NB4 (cell line): ENCODE data around the gene AP3B1.
A peak's percentile ranks its signal among the peaks of the same experiment; 100 is the strongest.

Experiments
- DNase-seq: peaks from one replicate; pipeline ENCODE4 v3.0.0; 2010; ENCODE audit warnings: low read depth
- H3K4me3 ChIP-seq: one replicate; pipeline ENCODE4 v1.5.1; 2011; ENCODE audit warnings: mild to moderate bottlenecking, low read depth, low read length, moderate library complexity
- MAX ChIP-seq: IDR thresholded peaks from 2 replicates; pipeline ENCODE4 v1.6.1; 2011; ENCODE audit warnings: low read depth, low read length
- MYC ChIP-seq: IDR thresholded peaks from 2 replicates; pipeline ENCODE4 v1.6.1; 2011; ENCODE audit warnings: low read depth, low read length
- POLR2A ChIP-seq: IDR thresholded peaks from 2 replicates; pipeline ENCODE4 v1.6.1; 2011; ENCODE audit warnings: mild to moderate bottlenecking; ENCODE audit not compliant: insufficient read length; ENCODE audit errors: extremely low read depth
- TF ChIP-seq, protein P1 (sequence below): IDR thresholded peaks from one replicate; pipeline ENCODE4 v1.5.1; 2012; ENCODE audit warnings: low read depth, low read length

The AP3B1 gene

DNA sequence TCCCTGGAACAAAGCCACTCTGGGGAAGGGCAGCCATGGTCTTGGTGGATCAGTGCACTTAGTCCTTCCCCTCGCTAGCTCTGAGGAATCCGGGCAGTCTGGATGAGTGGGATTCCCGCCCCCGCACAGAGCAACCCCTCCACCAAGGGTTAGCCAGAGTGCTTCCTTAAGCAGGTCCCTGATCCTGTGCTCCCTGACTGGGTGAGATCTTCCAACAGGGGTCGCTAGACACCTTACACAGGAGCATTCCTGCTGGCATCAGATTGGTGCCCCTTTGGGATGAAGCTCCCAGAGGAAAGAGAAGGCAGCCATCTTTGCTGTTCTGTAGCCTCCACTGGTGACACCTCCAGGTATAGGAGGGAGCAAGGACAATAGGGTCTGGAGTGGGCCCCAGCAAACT, 228.8 kb downstream of the AP3B1 start:
- no peak for DNase-seq
- H3K4me3 ChIP-seq, result no peak overlapping the region
- TF ChIP-seq MYC, result no peak
- no peak for TF ChIP-seq POLR2A
- TF ChIP-seq, protein P1, sequence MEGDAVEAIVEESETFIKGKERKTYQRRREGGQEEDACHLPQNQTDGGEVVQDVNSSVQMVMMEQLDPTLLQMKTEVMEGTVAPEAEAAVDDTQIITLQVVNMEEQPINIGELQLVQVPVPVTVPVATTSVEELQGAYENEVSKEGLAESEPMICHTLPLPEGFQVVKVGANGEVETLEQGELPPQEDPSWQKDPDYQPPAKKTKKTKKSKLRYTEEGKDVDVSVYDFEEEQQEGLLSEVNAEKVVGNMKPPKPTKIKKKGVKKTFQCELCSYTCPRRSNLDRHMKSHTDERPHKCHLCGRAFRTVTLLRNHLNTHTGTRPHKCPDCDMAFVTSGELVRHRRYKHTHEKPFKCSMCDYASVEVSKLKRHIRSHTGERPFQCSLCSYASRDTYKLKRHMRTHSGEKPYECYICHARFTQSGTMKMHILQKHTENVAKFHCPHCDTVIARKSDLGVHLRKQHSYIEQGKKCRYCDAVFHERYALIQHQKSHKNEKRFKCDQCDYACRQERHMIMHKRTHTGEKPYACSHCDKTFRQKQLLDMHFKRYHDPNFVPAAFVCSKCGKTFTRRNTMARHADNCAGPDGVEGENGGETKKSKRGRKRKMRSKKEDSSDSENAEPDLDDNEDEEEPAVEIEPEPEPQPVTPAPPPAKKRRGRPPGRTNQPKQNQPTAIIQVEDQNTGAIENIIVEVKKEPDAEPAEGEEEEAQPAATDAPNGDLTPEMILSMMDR, result no peak
- TF ChIP-seq MAX, result no peak

DNA sequence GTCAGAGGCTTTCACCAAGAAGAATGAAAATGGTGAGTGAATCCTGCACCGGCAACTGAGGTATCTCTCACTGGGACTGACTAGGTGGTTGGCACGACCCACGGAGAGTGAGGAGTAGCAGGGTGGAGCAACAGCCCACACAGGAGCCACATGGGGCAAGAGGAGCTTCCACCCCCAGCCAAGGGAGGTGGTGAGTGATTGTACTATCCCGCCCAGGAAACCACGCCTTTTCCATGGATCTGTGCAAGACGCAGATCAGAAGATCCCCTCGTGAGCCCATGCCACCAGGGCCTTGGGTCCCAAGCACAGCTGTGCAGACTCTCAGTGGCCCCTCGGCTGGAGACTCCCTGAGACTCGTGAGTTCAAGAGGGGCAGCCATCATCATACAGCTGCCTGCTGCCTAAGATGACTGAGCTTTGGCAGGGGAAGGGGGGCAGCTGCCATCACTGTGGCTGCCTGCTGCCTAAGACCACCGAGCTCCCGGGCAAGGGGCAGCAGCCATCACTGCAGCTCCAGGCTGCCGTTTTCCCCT, 229.5 kb downstream of the AP3B1 start:
- TF ChIP-seq MYC, result no peak
- TF ChIP-seq POLR2A, result no peak
- TF ChIP-seq, protein P1, result no peak
- TF ChIP-seq MAX, result no peak

DNA sequence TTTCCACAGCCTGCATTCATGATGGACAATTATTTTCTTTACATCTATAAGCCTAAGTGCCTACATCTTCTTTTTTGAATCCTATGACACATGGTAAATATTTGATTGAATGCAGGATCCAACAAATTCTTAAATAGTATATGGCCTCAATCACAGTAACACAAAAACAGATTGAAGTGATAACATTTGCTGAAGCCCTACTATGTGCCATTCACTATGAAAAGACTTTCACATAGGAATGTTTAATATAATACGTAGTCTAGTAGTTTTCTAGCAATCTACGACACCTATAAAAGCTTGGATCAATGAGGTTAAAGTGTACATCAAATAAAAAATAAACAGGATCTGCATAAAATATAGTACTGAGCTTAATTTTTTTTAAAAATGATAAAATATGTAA, 231.0 kb downstream of the AP3B1 start:
- TF ChIP-seq POLR2A (no peak), MAX (no peak), MYC (no peak)
- TF ChIP-seq, protein P1, result no peak
- no peak for DNase-seq
- H3K4me3 ChIP-seq, result no peak overlapping the region

More for the DNA sequence above, 229.5 kb downstream of the AP3B1 start:
- H3K4me3 ChIP-seq, result no peak overlapping the region
- peak; percentile 6 for DNase-seq

DNA sequence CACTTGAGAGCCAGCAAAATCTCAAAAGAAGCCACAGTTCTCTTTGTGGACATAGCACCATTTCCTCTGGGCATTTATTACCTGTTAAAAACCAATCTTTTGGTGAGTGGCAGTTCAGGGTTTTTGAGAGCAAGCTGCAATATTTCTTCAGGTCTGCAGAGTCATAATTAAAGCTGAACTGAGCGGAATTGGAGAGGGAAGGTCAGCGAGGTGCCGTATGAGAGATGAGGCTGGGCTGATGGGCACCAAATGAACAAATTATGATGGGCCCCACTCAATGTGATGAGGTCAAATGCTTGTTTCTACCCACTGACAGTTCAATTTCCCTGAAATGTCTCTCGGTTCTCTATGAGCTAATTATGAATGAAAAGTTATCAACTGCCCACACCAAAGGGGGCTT, 231.9 kb downstream of the AP3B1 start:
- no peak overlapping the region for H3K4me3 ChIP-seq
- DNase-seq, result no peak
- TF ChIP-seq, protein P1, result no peak
- TF ChIP-seq POLR2A (no peak), MAX (no peak), MYC (no peak)

DNA sequence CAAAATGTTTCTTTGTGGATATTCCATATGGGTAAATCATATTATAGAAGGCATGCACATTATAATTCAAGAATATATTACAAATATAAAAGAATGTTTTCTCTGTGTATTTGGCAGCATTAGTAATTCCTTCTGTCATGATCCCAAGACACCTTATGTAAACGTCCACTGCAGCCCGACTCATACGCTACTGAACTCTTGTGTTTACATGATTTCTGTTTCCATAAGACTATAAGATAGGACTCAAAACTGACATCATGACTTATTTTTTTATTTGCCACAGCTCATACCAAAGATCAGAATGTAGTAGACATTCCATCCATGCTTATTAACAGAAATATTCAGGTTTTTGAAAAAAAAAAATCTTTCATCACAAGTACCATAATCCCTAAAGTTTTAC, 234.1 kb downstream of the AP3B1 start:
- DNase-seq, result no peak
- no peak overlapping the region for H3K4me3 ChIP-seq
- no peak for TF ChIP-seq MAX
- TF ChIP-seq MYC, result no peak
- TF ChIP-seq, protein P1, result no peak
- no peak for TF ChIP-seq POLR2A

GRCh38 chr5:78058625-78059024, 235.9 kb downstream of the AP3B1 start:
- DNase-seq, result no peak
- TF ChIP-seq MAX (no peak), MYC (no peak), POLR2A (no peak)
- TF ChIP-seq, protein P1, result no peak
- no peak overlapping the region for H3K4me3 ChIP-seq
